Trophoblast cell (in vitro differentiated cells and primary cell): ENCODE data around the gene CTPS1.

Source experiments
- DNase-seq, 2 donors: peaks; one replicate each; pipeline ENCODE4 v3.0.0-alpha.2; 2016
- H2AFZ ChIP-seq: 2 replicates; pipeline ENCODE4 v1.6.1; 2013; ENCODE audit warnings: low read length, moderate library complexity, mild to moderate bottlenecking; ENCODE audit not compliant: insufficient read depth, poor library complexity
- H2AK5ac ChIP-seq: 2 replicates; pipeline ENCODE4 v1.6.1; 2013; ENCODE audit warnings: mild to moderate bottlenecking, low read length
- H2BK120ac ChIP-seq: 2 replicates; pipeline ENCODE4 v1.6.1; 2013; ENCODE audit warnings: low read length, mild to moderate bottlenecking, moderate library complexity; ENCODE audit not compliant: insufficient read depth, poor library complexity
- H2BK12ac ChIP-seq: 2 replicates; pipeline ENCODE4 v1.6.1; 2013; ENCODE audit warnings: mild to moderate bottlenecking, low read length, moderate library complexity
- H2BK5ac ChIP-seq: 2 replicates; pipeline ENCODE4 v1.6.1; 2013; ENCODE audit warnings: low read length, low read depth, moderate library complexity, mild to moderate bottlenecking; ENCODE audit not compliant: poor library complexity
- H3K14ac ChIP-seq: 2 replicates; pipeline ENCODE4 v1.6.1; 2013; ENCODE audit warnings: mild to moderate bottlenecking, low read length
- H3K18ac ChIP-seq: 2 replicates; pipeline ENCODE4 v1.6.1; 2013; ENCODE audit warnings: mild to moderate bottlenecking, low read length
- H3K23ac ChIP-seq: 2 replicates; pipeline ENCODE4 v1.6.1; 2013; ENCODE audit warnings: low read length
- H3K27ac ChIP-seq: 2 replicates; pipeline ENCODE4 v1.5.1; 2013; ENCODE audit warnings: low read depth, mild to moderate bottlenecking, inconsistent platforms, low read length, moderate library complexity
- H3K27me3 ChIP-seq: 2 replicates; pipeline ENCODE4 v1.6.1; 2013; ENCODE audit warnings: inconsistent platforms, mild to moderate bottlenecking, low read length, moderate library complexity; ENCODE audit not compliant: insufficient read depth
- H3K36me3 ChIP-seq, 2 experiments: 1 replicate in 1 of 2; 2 replicates in 1 of 2; pipeline ENCODE4 v1.6.1; 2013; ENCODE audit warnings: low read length in 2 of 2, mild to moderate bottlenecking in 2 of 2, moderate library complexity in 1 of 2; ENCODE audit not compliant: insufficient read depth in 2 of 2, control insufficient read depth in 1 of 2
- H3K4ac ChIP-seq: 2 replicates; pipeline ENCODE4 v1.6.1; 2013; ENCODE audit warnings: low read depth, mild to moderate bottlenecking, low read length, moderate library complexity
- H3K4me1 ChIP-seq, 2 experiments: 1 replicate in 1 of 2; 2 replicates in 1 of 2; pipeline ENCODE4 v1.6.1; 2013; ENCODE audit warnings: low read length in 2 of 2, mild to moderate bottlenecking in 2 of 2, moderate library complexity in 1 of 2; ENCODE audit not compliant: insufficient read depth in 2 of 2, control insufficient read depth in 1 of 2
- H3K4me2 ChIP-seq: 2 replicates; pipeline ENCODE4 v1.6.1; 2013; ENCODE audit warnings: inconsistent platforms, mild to moderate bottlenecking, low read length, moderate library complexity
- H3K4me3 ChIP-seq: 2 replicates; pipeline ENCODE4 v1.5.1; 2013; ENCODE audit warnings: mild to moderate bottlenecking, low read depth, low read length, inconsistent platforms
- H3K79me1 ChIP-seq: one replicate; pipeline ENCODE4 v1.6.1; 2013; ENCODE audit warnings: low read length
- H3K79me2 ChIP-seq: 2 replicates; pipeline ENCODE4 v1.6.1; 2013; ENCODE audit warnings: low read length, mild to moderate bottlenecking; ENCODE audit not compliant: control insufficient read depth, insufficient read depth, poor library complexity
- H3K9ac ChIP-seq: 2 replicates; pipeline ENCODE4 v1.6.1; 2013; ENCODE audit warnings: mild to moderate bottlenecking, low read length
- H3K9me3 ChIP-seq: 2 replicates; pipeline ENCODE4 v1.6.1; 2013; ENCODE audit warnings: low read depth, mild to moderate bottlenecking, control low read depth, inconsistent platforms, low read length; ENCODE audit not compliant: insufficient read depth
- H4K12ac ChIP-seq: 2 replicates; pipeline ENCODE4 v1.6.1; 2013; ENCODE audit warnings: low read depth, mild to moderate bottlenecking, low read length, moderate library complexity
- H4K8ac ChIP-seq: 2 replicates; pipeline ENCODE4 v1.6.1; 2013; ENCODE audit warnings: low read depth, mild to moderate bottlenecking, low read length, moderate library complexity
- H4K91ac ChIP-seq: one replicate; pipeline ENCODE4 v1.6.1; 2013; ENCODE audit warnings: low read depth, mild to moderate bottlenecking, low read length, moderate library complexity
- WGBS: extraction: QIAGEN DNeasy Blood & Tissue Kit; methylation state at CpG from one replicate; pipeline ENCODE4 v1.1.7; 2013; ENCODE audit warnings: missing lambda C conversion rate; ENCODE audit not compliant: insufficient read length, insufficient coverage; ENCODE audit errors: extremely low coverage; 5-methylcytosine and 5-hydroxymethylcytosine counted together

CTPS1 gene

DNA sequence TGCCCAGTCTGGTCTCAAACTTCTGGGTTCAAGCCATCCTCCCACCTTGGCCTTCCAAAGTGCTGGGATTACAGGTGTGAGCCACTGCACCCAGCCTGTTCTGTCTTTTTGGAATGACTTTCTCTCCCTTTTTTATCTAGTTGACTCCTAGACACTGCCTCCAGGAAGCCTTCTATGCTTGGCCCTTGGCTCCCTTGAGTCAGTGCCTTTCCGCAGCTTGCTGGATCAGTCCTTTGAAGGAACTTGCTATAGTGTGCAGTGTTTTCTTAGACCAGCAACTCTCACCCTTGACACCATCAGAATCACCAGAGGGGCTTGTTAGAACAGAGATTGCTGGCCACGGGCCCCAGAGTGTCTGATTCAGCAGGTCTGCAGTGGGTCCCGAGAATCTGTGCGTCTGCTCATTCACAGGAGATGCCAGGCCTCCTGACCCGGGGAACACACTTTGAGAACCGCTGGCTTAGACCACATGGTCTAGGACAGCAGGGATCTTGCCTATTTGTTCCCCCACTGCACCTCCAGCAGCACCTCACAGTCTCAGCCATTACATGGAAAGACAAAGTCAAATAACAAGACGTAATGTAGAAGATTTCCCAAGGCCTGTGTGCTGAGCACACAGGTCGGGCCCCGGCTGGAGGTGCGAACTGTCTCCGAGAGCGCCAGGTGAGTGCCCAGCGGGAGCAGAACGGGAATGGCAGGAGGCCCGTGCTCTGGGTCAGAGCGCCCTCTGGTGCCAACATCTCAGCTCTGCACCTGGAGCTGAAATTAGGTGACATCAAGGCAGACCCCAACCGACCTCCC, 27.4 kb upstream of the CTPS1 start:
- H3K18ac ChIP-seq = no peak overlapping the region
- no peak overlapping the region for H3K14ac ChIP-seq
- H3K79me1 ChIP-seq = no peaks in the 10 kb centered on the region
- H2AK5ac ChIP-seq = no peak overlapping the region
- no peak overlapping the region for H3K27ac ChIP-seq
- DNase-seq = peak; percentile 70 to 89
- H2BK12ac ChIP-seq = no peak overlapping the region
- H3K36me3 ChIP-seq = no peaks in the 10 kb centered on the region
- no peaks in the 10 kb centered on the region for H3K79me2 ChIP-seq
- H3K4ac ChIP-seq = no peak overlapping the region
- H2AFZ ChIP-seq = no peak overlapping the region
- peak overlapping the region; percentile 41 for H2BK120ac ChIP-seq
- no peak overlapping the region for H3K9ac ChIP-seq
- no peak overlapping the region for H3K4me3 ChIP-seq
- H4K8ac ChIP-seq = no peak overlapping the region
- no CpG with 5 or more reads among the region's 17 CpGs for WGBS
- H3K9me3 ChIP-seq = no peaks in the 10 kb centered on the region
- no peak overlapping the region for H4K91ac ChIP-seq
- no peak overlapping the region for H3K23ac ChIP-seq
- no peak overlapping the region for H2BK5ac ChIP-seq
- H3K4me1 ChIP-seq = peaks cover 0 to 3% of the 10 kb centered on the region in 2 experiments
- no peaks in the 10 kb centered on the region for H3K27me3 ChIP-seq
- no peak overlapping the region for H4K12ac ChIP-seq
- no peak overlapping the region for H3K4me2 ChIP-seq

DNA sequence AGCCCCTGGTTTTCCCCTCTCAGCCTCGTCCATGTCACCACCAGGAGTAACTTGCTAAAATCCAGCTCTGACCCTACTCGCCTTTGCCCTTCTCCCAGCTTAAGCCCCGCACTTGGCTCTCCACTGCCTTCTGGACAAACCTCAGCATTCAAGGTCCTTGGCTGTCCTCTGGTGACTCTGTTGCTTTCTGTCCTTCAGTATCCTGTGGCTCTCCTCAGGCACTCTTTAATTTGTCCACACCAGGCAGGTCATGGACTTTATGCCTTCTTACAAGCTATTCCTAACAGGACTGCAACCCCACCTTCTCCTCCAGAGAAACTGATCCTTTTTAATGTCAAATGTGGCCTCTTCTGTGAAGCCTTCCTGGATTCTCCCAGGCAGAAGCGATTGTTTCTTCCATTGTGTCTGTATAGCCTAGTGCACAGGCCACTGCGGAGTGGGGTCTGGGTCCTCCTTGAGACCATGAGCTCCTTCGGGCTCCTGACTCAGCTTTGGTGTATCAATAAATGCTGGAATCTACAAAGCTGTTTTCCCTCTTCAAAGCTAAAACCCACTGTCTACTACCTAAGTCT, 26.7 kb upstream of the CTPS1 start:
- peak overlapping the region; percentile 21 for H2BK12ac ChIP-seq
- no peak overlapping the region for H3K4me3 ChIP-seq
- DNase-seq = no peak
- no peak overlapping the region for H3K4me2 ChIP-seq
- no peaks in the 10 kb centered on the region for H3K36me3 ChIP-seq
- H2AK5ac ChIP-seq = no peak overlapping the region
- H3K9me3 ChIP-seq = no peaks in the 10 kb centered on the region
- H3K4ac ChIP-seq = no peak overlapping the region
- H4K91ac ChIP-seq = no peak overlapping the region
- no peak overlapping the region for H3K18ac ChIP-seq
- H4K8ac ChIP-seq = no peak overlapping the region
- no peaks in the 10 kb centered on the region for H3K27me3 ChIP-seq
- no peak overlapping the region for H4K12ac ChIP-seq
- H2AFZ ChIP-seq = no peak overlapping the region
- H3K14ac ChIP-seq = no peak overlapping the region
- no peaks in the 10 kb centered on the region for H3K79me1 ChIP-seq
- WGBS = no CpG with 5 or more reads among the region's 6 CpGs
- no peak overlapping the region for H3K9ac ChIP-seq
- H2BK5ac ChIP-seq = no peak overlapping the region
- H3K79me2 ChIP-seq = no peaks in the 10 kb centered on the region
- H3K23ac ChIP-seq = no peak overlapping the region
- peaks cover 0 to 3% of the 10 kb centered on the region in 2 experiments for H3K4me1 ChIP-seq
- H3K27ac ChIP-seq = no peak overlapping the region
- peak overlapping the region; percentile 41 for H2BK120ac ChIP-seq

DNA sequence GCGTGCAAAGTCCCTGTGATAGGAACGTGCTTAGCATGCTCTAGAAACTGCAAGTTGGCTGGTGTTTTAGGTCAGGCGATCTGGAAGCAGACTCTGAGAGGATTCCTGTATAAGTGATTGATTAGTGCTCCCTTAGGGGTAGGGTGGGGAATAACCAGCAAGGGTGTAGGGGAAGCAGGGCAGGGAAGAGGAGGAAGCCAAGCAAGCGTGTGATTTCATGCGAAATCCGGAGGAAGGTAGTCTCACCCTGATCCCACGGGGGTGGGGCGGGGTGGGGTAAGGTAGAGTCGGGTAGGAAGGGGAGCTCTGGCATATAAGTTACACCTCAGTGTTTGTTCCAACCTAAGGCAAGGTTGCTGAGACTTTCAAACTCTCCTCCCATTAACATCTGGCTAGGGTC, 24.9 kb upstream of the CTPS1 start:
- H3K36me3 ChIP-seq = no peaks in the 10 kb centered on the region
- no CpG with 5 or more reads among the region's 9 CpGs for WGBS

DNA sequence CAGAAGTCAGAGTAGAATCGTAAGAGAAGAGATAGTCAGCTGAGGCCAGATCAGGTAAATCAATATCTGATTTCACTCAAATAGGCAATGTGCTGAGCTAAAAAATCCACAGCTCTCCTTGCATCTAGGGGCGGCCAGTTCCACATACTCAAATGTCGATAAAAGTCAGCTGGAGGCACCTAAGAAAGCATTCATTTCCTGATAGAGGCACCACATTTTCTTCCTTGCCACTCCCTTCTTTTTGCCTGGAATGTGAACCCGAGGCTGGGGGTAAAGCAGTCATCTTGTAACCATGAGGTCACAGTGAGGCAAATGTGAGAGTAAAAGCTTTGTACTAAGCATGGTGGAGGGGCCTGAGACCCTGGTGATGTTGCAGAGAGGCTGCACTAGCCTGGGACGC, 24.2 kb upstream of the CTPS1 start:
- H2BK12ac ChIP-seq = no peak overlapping the region
- no peak overlapping the region for H3K9ac ChIP-seq
- H3K79me2 ChIP-seq = no peaks in the 10 kb centered on the region
- H3K18ac ChIP-seq = no peak overlapping the region
- no peak overlapping the region for H3K27ac ChIP-seq
- no peak overlapping the region for H4K91ac ChIP-seq
- no peaks in the 10 kb centered on the region for H3K9me3 ChIP-seq
- no CpG with 5 or more reads among the region's 5 CpGs for WGBS
- no peaks in the 10 kb centered on the region for H3K79me1 ChIP-seq
- no peak overlapping the region for H4K12ac ChIP-seq
- no peak overlapping the region for H2BK120ac ChIP-seq
- no peak overlapping the region for H4K8ac ChIP-seq
- no peak overlapping the region for H3K14ac ChIP-seq
- no peaks in the 10 kb centered on the region for H3K27me3 ChIP-seq
- no peak overlapping the region for H3K23ac ChIP-seq
- H2BK5ac ChIP-seq = no peak overlapping the region
- H2AFZ ChIP-seq = no peak overlapping the region
- H3K4ac ChIP-seq = no peak overlapping the region
- H3K4me3 ChIP-seq = no peak overlapping the region
- peak in 1 of 2 donors; percentile 59 for DNase-seq
- H2AK5ac ChIP-seq = no peak overlapping the region
- H3K36me3 ChIP-seq = no peaks in the 10 kb centered on the region
- H3K4me1 ChIP-seq = no peaks in the 10 kb centered on the region
- no peak overlapping the region for H3K4me2 ChIP-seq

More for the DNA sequence above, 24.9 kb upstream of the CTPS1 start:
- Histone ChIP-seq H3K4me2 (no peak overlapping the region), H3K4me3 (no peak overlapping the region), H4K91ac (no peak overlapping the region), H2BK5ac (no peak overlapping the region), H3K9me3 (no peaks in the 10 kb centered on the region), H2BK12ac (no peak overlapping the region), H3K79me1 (no peaks in the 10 kb centered on the region), H4K12ac (no peak overlapping the region), H3K4ac (no peak overlapping the region), H3K14ac (no peak overlapping the region), H4K8ac (no peak overlapping the region), H3K9ac (no peak overlapping the region), H3K18ac (no peak overlapping the region), H3K27ac (no peak overlapping the region), H3K23ac (no peak overlapping the region), H2BK120ac (no peak overlapping the region), H2AFZ (no peak overlapping the region), H3K27me3 (no peaks in the 10 kb centered on the region), H3K4me1 (no peaks in the 10 kb centered on the region), H3K79me2 (no peaks in the 10 kb centered on the region), H2AK5ac (no peak overlapping the region)
- DNase-seq = no peak
